SU-DHL-6 (cell line): ENCODE measurements around the gene CHSY1.

Experiments used
- CTCF ChIP-seq: fragments of 200-600 bp; sonication (generic); IDR thresholded peaks from one replicate; pipeline ENCODE4 v1.5.1; 2017; ENCODE audit warnings: antibody characterized with exemption, mild to moderate bottlenecking, low read length, moderate library complexity; ENCODE audit not compliant: insufficient read depth, poor library complexity, severe bottlenecking
- EZH2phosphoT487 ChIP-seq: fragments of 200-600 bp; sonication (generic), shearing (Covaris generic); conservative IDR thresholded peaks from 2 replicates; pipeline ENCODE4 v1.6.1; 2018; ENCODE audit warnings: mild to moderate bottlenecking, antibody characterized with exemption, low read length, moderate library complexity, mixed read lengths

DNA sequence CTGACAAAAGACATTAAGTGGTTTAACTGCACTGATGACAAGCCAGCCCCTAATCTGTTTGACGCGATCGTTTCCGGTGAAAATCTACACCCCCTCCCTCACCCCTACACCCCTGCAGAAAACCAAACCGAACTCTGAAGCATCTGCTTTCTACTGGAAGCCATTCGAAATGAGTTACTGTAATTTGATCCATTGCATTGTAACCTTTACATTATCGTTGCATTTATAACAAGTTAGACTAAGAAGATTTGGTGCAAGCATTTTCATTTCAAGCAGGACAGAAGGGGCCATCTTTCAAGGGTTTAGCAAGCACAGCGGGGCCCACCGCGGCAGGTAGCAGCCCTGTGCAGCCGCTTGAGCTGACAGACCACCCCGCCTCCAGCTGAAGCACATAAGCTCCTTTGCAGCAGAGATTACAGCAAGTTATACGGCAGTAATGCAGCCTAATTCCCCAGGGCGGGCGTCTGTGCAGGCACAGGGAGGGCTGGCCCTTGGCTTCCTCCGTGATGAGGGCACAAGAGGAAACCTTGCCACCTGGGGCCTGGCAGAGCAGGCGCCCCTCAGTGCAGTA is 79.3 kb downstream of the CHSY1 start:
- TF ChIP-seq CTCF, result no peak
- no peak for TF ChIP-seq EZH2phosphoT487
